SK-N-SH (cell line): ENCODE data around the gene WWOX. TPM values are rescaled to one million over a fixed set of nuclear protein-coding genes. Genes with fewer than 3 reads are reported as not detected.

Experiments used
- CTCF ChIA-PET: fragments of 300-600, 350-600 bp; formaldehyde crosslinking; extraction: SDS; loops from one replicate; lab custom pipeline; 2021; lab: Yijun Ruan, JAX
- POLR2A ChIA-PET: fragments of 350-600 bp; sonication (Branson Sonifier 250); formaldehyde crosslinking; extraction: SDS; loops from one replicate; lab custom pipeline; 2020; ENCODE audit warnings: antibody characterized with exemption, inconsistent platforms; lab: Yijun Ruan, JAX
- DNase-seq: peaks from one replicate; pipeline ENCODE4 v3.0.0; 2012
- H2AFZ ChIP-seq: fragments of 200-600 bp; sonication (generic); 2 replicates; pipeline ENCODE4 v1.8.1; 2016; ENCODE audit warnings: antibody characterized with exemption, mild to moderate bottlenecking, low read depth
- H3F3A ChIP-seq: fragments of 200-600 bp; sonication (generic); replicated peaks from 2 replicates; pipeline ENCODE3; 2016; ENCODE audit warnings: antibody characterized with exemption, mild to moderate bottlenecking; ENCODE audit not compliant: insufficient read depth
- H3K27ac ChIP-seq, 2 experiments: fragments of 200-500 bp in 1 of 2; fragments of 200-600 bp in 1 of 2; sonication (Bioruptor generic) in 1 of 2; sonication (generic), shearing (Covaris generic) in 1 of 2; 2 replicates each; pipeline versions ENCODE4 v1.5.1 to v1.6.1; 2014 to 2016; ENCODE audit warnings: low read depth in 2 of 2, inconsistent platforms in 1 of 2, low read length in 1 of 2, mild to moderate bottlenecking in 1 of 2, mixed read lengths in 1 of 2
- H3K27me3 ChIP-seq: fragments of 200-600 bp; sonication (generic), shearing (Covaris generic); 2 replicates; pipeline ENCODE4 v1.6.1; 2016; ENCODE audit warnings: mixed run types; ENCODE audit not compliant: insufficient read depth
- H3K36me3 ChIP-seq, 2 experiments: fragments of 200-500 bp in 1 of 2; fragments of 200-600 bp in 1 of 2; sonication (Bioruptor generic) in 1 of 2; sonication (generic) in 1 of 2; replicated peaks in 1 of 2; 2 replicates each; pipeline versions ENCODE3 to v1.5.1; 2014 to 2016; ENCODE audit warnings: low read length in 1 of 2, mild to moderate bottlenecking in 1 of 2; ENCODE audit not compliant: insufficient read depth in 2 of 2, control insufficient read depth in 1 of 2
- H3K4me1 ChIP-seq, 2 experiments: fragments of 200-500 bp in 1 of 2; fragments of 200-600 bp in 1 of 2; sonication (Bioruptor generic) in 1 of 2; sonication (generic), shearing (Covaris generic) in 1 of 2; 2 replicates each; pipeline versions ENCODE4 v1.5.1 to v1.6.1; 2014 to 2016; ENCODE audit warnings: low read depth in 1 of 2, low read length in 1 of 2, mixed run types in 1 of 2; ENCODE audit not compliant: insufficient read depth in 2 of 2, control insufficient read depth in 1 of 2
- H3K4me2 ChIP-seq: fragments of 200-600 bp; sonication (generic), shearing (Covaris generic); 2 replicates; pipeline ENCODE4 v1.6.1; 2017; ENCODE audit warnings: mixed run types
- H3K4me3 ChIP-seq, 2 experiments: fragments of 200-500 bp in 1 of 2; fragments of 200-600 bp in 1 of 2; sonication (Bioruptor generic) in 1 of 2; sonication (generic), shearing (Covaris generic) in 1 of 2; 2 replicates each; pipeline versions ENCODE4 v1.5.1 to v1.8.1; 2014 to 2016; ENCODE audit warnings: low read depth in 2 of 2, inconsistent platforms in 1 of 2, low read length in 1 of 2, mild to moderate bottlenecking in 1 of 2, mixed read lengths in 1 of 2, moderate library complexity in 1 of 2
- H3K79me2 ChIP-seq: fragments of 200-600 bp; sonication (generic); 2 replicates; pipeline ENCODE4 v1.8.1; 2017; ENCODE audit warnings: mild to moderate bottlenecking; ENCODE audit not compliant: insufficient read depth
- H3K9ac ChIP-seq: fragments of 200-600 bp; sonication (generic); 2 replicates; pipeline ENCODE4 v1.6.1; 2017; ENCODE audit warnings: mixed run types
- H3K9me2 ChIP-seq: fragments of 200-600 bp; sonication (generic); 2 replicates; pipeline ENCODE4 v1.6.1; 2017; ENCODE audit warnings: mixed run types
- H3K9me3 ChIP-seq: fragments of 200-600 bp; sonication (generic); 2 replicates; pipeline ENCODE4 v1.6.1; 2017; ENCODE audit warnings: mixed run types, mild to moderate bottlenecking, moderate library complexity
- H4K20me1 ChIP-seq: fragments of 200-600 bp; sonication (generic); 2 replicates; pipeline ENCODE4 v1.6.1; 2017; ENCODE audit warnings: mild to moderate bottlenecking, mixed run types; ENCODE audit not compliant: insufficient read depth
- CHD2 ChIP-seq: fragments of 150-350 bp; IDR thresholded peaks from 2 replicates; pipeline ENCODE4 v1.6.1; 2018; ENCODE audit warnings: low read length; ENCODE audit not compliant: partially characterized antibody
- EP300 ChIP-seq, 2 experiments: IDR thresholded peaks; 2 replicates each; pipeline versions ENCODE4 v1.4.0 to v1.6.1; 2012; ENCODE audit warnings: borderline replicate concordance in 1 of 2, low read depth in 1 of 2, low read length in 1 of 2
- EZH2phosphoT487 ChIP-seq: fragments of 200-600 bp; sonication (generic); IDR thresholded peaks from 2 replicates; pipeline ENCODE4 v1.6.1; 2017; ENCODE audit warnings: low read depth, mixed run types, mild to moderate bottlenecking, antibody characterized with exemption, moderate library complexity, borderline replicate concordance
- GABPA ChIP-seq: IDR thresholded peaks from 2 replicates; pipeline ENCODE4 v1.4.0; 2012; ENCODE audit warnings: low read depth, mild to moderate bottlenecking
- GATA2 ChIP-seq: sonication (generic); formaldehyde crosslinking; IDR thresholded peaks from 2 replicates; pipeline ENCODE4 v1.5.0; 2020; ENCODE audit warnings: mild to moderate bottlenecking, missing genetic modification reagents
- JUND ChIP-seq: IDR thresholded peaks from 2 replicates; pipeline ENCODE4 v1.4.0; 2012
- MAX ChIP-seq: IDR thresholded peaks from 2 replicates; pipeline ENCODE4 v1.4.0; 2012; ENCODE audit warnings: low read depth
- RAD21 ChIP-seq: IDR thresholded peaks from 2 replicates; pipeline ENCODE4 v1.6.1; 2012; ENCODE audit warnings: mild to moderate bottlenecking, low read length
- RCOR1 ChIP-seq: fragments of 150-350 bp; IDR thresholded peaks from 2 replicates; pipeline ENCODE4 v1.6.1; 2017; ENCODE audit warnings: antibody characterized with exemption, low read length
- REST ChIP-seq: IDR thresholded peaks from 2 replicates; pipeline ENCODE4 v1.6.1; 2012; ENCODE audit warnings: mild to moderate bottlenecking, low read depth, low read length, moderate library complexity
- RFX5 ChIP-seq: IDR thresholded peaks from 2 replicates; pipeline ENCODE4 v1.6.1; 2012; ENCODE audit warnings: mild to moderate bottlenecking, improper control_type of control experiment, low read length
- RXRA ChIP-seq: IDR thresholded peaks from 2 replicates; pipeline ENCODE4 v1.4.0; 2012; ENCODE audit warnings: low read depth, mild to moderate bottlenecking, borderline replicate concordance
- SIN3A ChIP-seq: IDR thresholded peaks from 2 replicates; pipeline ENCODE4 v1.6.1; 2012; ENCODE audit warnings: low read depth, mild to moderate bottlenecking, low read length, moderate library complexity, borderline replicate concordance
- TCF12 ChIP-seq: IDR thresholded peaks from 2 replicates; pipeline ENCODE4 v1.4.0; 2012
- TEAD4 ChIP-seq: IDR thresholded peaks from 2 replicates; pipeline ENCODE4 v1.4.0; 2012; ENCODE audit warnings: mild to moderate bottlenecking, borderline replicate concordance; ENCODE audit not compliant: insufficient read depth
- USF2 ChIP-seq: fragments of 150-350 bp; IDR thresholded peaks from 2 replicates; pipeline ENCODE4 v1.6.1; 2017; ENCODE audit warnings: antibody characterized with exemption, low read length, low read depth, borderline replicate concordance
- ZBTB33 ChIP-seq: IDR thresholded peaks from 2 replicates; pipeline ENCODE4 v1.4.0; 2012; ENCODE audit warnings: low read depth, borderline replicate concordance
- WGBS: methylation state at CpG from one replicate; pipeline ENCODE4 v1.1.6; 2017; ENCODE audit warnings: low lambda C conversion rate; 5-methylcytosine and 5-hydroxymethylcytosine counted together
- polyA plus RNA-seq, 3 experiments: library from polyadenylated mRNA; depleted of rRNA; stranded (reverse); fragments of >200 nt; gene quantifications; 2 replicates each; pipeline ENCODE4 v1.2.3, GENCODE V29; 2012

The WWOX gene
- polyA plus RNA-seq, 1 of the 3 experiments (the other 2 are of a cell fraction), result 10.8 TPM

- WGBS, result 38% methylated on average over 3 of the region's 3 CpGs
- Histone ChIP-seq H3K9ac (no peak overlapping the region), H3K36me3 (no peaks in the 10 kb centered on the region), H3K27me3 (no peaks in the 10 kb centered on the region), H4K20me1 (no peaks in the 10 kb centered on the region), H3K4me1 (peaks cover 0 to 6% of the 10 kb centered on the region in 2 experiments; a peak in 1 of 4 replicates), H3K4me3 (no peak overlapping the region), H3K9me3 (no peaks in the 10 kb centered on the region), H3K9me2 (no peaks in the 10 kb centered on the region)
- no peak for DNase-seq
- TF ChIP-seq TEAD4, result no peak
- TF ChIP-seq RXRA, result no peak
- no peak for TF ChIP-seq JUND
- no peak for TF ChIP-seq RFX5
- TF ChIP-seq, all 33 proteins: peak for 0
- H3K79me2 ChIP-seq, result no peaks in the 10 kb centered on the region
- no peak overlapping the region for H3K27ac ChIP-seq
- ChIA-PET POLR2A (no interaction called here), CTCF (interaction anchor here (1.6 kb wide), 1 partner anchor 10 kb away, joined by 3 read pairs; no protein-coding TSS in a partner anchor)
- no peak overlapping the region for H2AFZ ChIP-seq
- no peak overlapping the region for H3K4me2 ChIP-seq
- H3F3A ChIP-seq, result no peaks in the 10 kb centered on the region
Observed at GRCh38 chr16:79154086-79154485, 1054.6 kb downstream of the WWOX start.

- no peak for TF ChIP-seq MAX
- no peak for TF ChIP-seq EP300 (IDR thresholded peaks at IDR 0.05; ENCODE audit: borderline replicate concordance in 1 of 2, low read depth in 1 of 2, low read length in 1 of 2)
- no peak for TF ChIP-seq USF2
- no peak for TF ChIP-seq SIN3A
- TF ChIP-seq CHD2, result no peak
- TF ChIP-seq RAD21, result no peak
- TF ChIP-seq REST, result no peak
- TF ChIP-seq EZH2phosphoT487, result no peak
- TF ChIP-seq GABPA, result no peak
- no peak for TF ChIP-seq JUND
- TF ChIP-seq TEAD4, result no peak
- no peak for TF ChIP-seq ZBTB33
- no peak for TF ChIP-seq GATA2 (CRISPR knock-in tag)
- TF ChIP-seq RXRA, result no peak
- no peak for TF ChIP-seq RCOR1
- TF ChIP-seq TCF12, result no peak
- Histone ChIP-seq H3K9ac (no peak overlapping the region), H3K4me2 (no peak overlapping the region), H3K27ac (no peak overlapping the region), H3K4me1 (peaks cover 0 to 8% of the 10 kb centered on the region in 2 experiments; a peak in 1 of 4 replicates), H3K4me3 (no peak overlapping the region), H4K20me1 (no peaks in the 10 kb centered on the region), H3F3A (no peaks in the 10 kb centered on the region), H2AFZ (no peak overlapping the region), H3K9me3 (no peaks in the 10 kb centered on the region), H3K79me2 (no peaks in the 10 kb centered on the region), H3K27me3 (no peaks in the 10 kb centered on the region), H3K9me2 (no peaks in the 10 kb centered on the region), H3K36me3 (no peaks in the 10 kb centered on the region)
- ChIA-PET POLR2A (no interaction called here), CTCF (interaction anchor here (0.6 to 1.6 kb wide), 2 partner anchors 12 to 15 kb away, joined by 3 read pairs; no protein-coding TSS in a partner anchor)
- 34% methylated on average over 3 of the region's 3 CpGs for WGBS
- no peak for DNase-seq
Observed at GRCh38 chr16:79155471-79155870, 1056.0 kb downstream of the WWOX start.
